Measurements from ENCODE around the gene CLEC2D. TPM values are rescaled to one million over a fixed set of nuclear protein-coding genes. Genes with fewer than 3 reads are reported as not detected.
"Not testable (repeated sequence)": the region's sequence is repeated elsewhere in the genome, so short reads cannot be mapped to it uniquely, and the experiment has no call there.

The CLEC2D gene
- total RNA-seq, 1 donor = 167 TPM

GRCh38 chr12:9674226-9674590 lies 4.7 kb downstream of the CLEC2D start:
- peaks cover 26% of the 10 kb centered on the region for H3K4me1 ChIP-seq (ENCODE audit: insufficient read depth, low read length)
- no peaks in the 10 kb centered on the region for H3K27me3 ChIP-seq (ENCODE audit: insufficient read depth, low read length)
- H3K4me3 ChIP-seq (ENCODE audit: low read length) = peak overlapping the region; percentile 25
- peaks cover 8% of the 10 kb centered on the region for H3K9me3 ChIP-seq (ENCODE audit: low read depth, low read length)

- Histone ChIP-seq H3K4me1 (ENCODE audit: insufficient read depth, low read length) (peaks cover 35% of the 10 kb centered on the region), H3K9me3 (ENCODE audit: low read depth, low read length) (peaks cover 12% of the 10 kb centered on the region)
- H3K27me3 ChIP-seq (ENCODE audit: insufficient read depth, low read length); H3K4me3 ChIP-seq (ENCODE audit: low read length): not testable (repeated sequence)
Observed at GRCh38 chr12:9682508-9682907, 13.0 kb downstream of the CLEC2D start.

GRCh38 chr12:9682949-9683348 lies 13.4 kb downstream of the CLEC2D start:
- not testable (repeated sequence) for H3K4me3 ChIP-seq (ENCODE audit: low read length); H3K27me3 ChIP-seq (ENCODE audit: insufficient read depth, low read length)
- peaks cover 12% of the 10 kb centered on the region for H3K9me3 ChIP-seq (ENCODE audit: low read depth, low read length)
- H3K4me1 ChIP-seq (ENCODE audit: insufficient read depth, low read length) = peaks cover 31% of the 10 kb centered on the region

- H3K4me1 ChIP-seq (ENCODE audit: insufficient read depth, low read length) = peaks cover 28% of the 10 kb centered on the region
- not testable (repeated sequence) for H3K27me3 ChIP-seq (ENCODE audit: insufficient read depth, low read length); H3K4me3 ChIP-seq (ENCODE audit: low read length)
- H3K9me3 ChIP-seq (ENCODE audit: low read depth, low read length) = peaks cover 12% of the 10 kb centered on the region
Observed at GRCh38 chr12:9685366-9685765, 15.9 kb downstream of the CLEC2D start.

GRCh38 chr12:9685915-9686314 lies 16.4 kb downstream of the CLEC2D start:
- Histone ChIP-seq H3K9me3 (ENCODE audit: low read depth, low read length) (peaks cover 12% of the 10 kb centered on the region), H3K4me3 (ENCODE audit: low read length) (no peak overlapping the region), H3K27me3 (ENCODE audit: insufficient read depth, low read length) (no peaks in the 10 kb centered on the region), H3K4me1 (ENCODE audit: insufficient read depth, low read length) (peaks cover 28% of the 10 kb centered on the region)

- H3K4me1 ChIP-seq (ENCODE audit: insufficient read depth, low read length) = peaks cover 28% of the 10 kb centered on the region
- H3K4me3 ChIP-seq (ENCODE audit: low read length) = no peak overlapping the region
- H3K9me3 ChIP-seq (ENCODE audit: low read depth, low read length) = peaks cover 12% of the 10 kb centered on the region
- no peaks in the 10 kb centered on the region for H3K27me3 ChIP-seq (ENCODE audit: insufficient read depth, low read length)
Observed at GRCh38 chr12:9687228-9687627, 17.7 kb downstream of the CLEC2D start.

- no peak overlapping the region for H3K4me3 ChIP-seq (ENCODE audit: low read length)
- no peaks in the 10 kb centered on the region for H3K27me3 ChIP-seq (ENCODE audit: insufficient read depth, low read length)
- peaks cover 8% of the 10 kb centered on the region for H3K4me1 ChIP-seq (ENCODE audit: insufficient read depth, low read length)
- peaks cover 7% of the 10 kb centered on the region for H3K9me3 ChIP-seq (ENCODE audit: low read depth, low read length)
Observed at GRCh38 chr12:9692909-9693308, 23.4 kb downstream of the CLEC2D start.

- Histone ChIP-seq H3K9me3 (ENCODE audit: low read depth, low read length) (peaks cover 7% of the 10 kb centered on the region), H3K27me3 (ENCODE audit: insufficient read depth, low read length) (no peaks in the 10 kb centered on the region), H3K4me3 (ENCODE audit: low read length) (no peak overlapping the region)
Observed at GRCh38 chr12:9694241-9694640, 24.7 kb downstream of the CLEC2D start.

GRCh38 chr12:9695150-9695549 lies 25.6 kb downstream of the CLEC2D start:
- peaks cover 25% of the 10 kb centered on the region for H3K4me1 ChIP-seq (ENCODE audit: insufficient read depth, low read length)
- not testable (repeated sequence) for H3K27me3 ChIP-seq (ENCODE audit: insufficient read depth, low read length); H3K9me3 ChIP-seq (ENCODE audit: low read depth, low read length); H3K4me3 ChIP-seq (ENCODE audit: low read length)

More at GRCh38 chr12:9694241-9694640, 24.7 kb downstream of the CLEC2D start:
- H3K4me1 ChIP-seq (ENCODE audit: insufficient read depth, low read length) = peaks cover 18% of the 10 kb centered on the region

- H3K4me1 ChIP-seq (ENCODE audit: insufficient read depth, low read length) = peaks cover 29% of the 10 kb centered on the region
- H3K9me3 ChIP-seq (ENCODE audit: low read depth, low read length); H3K27me3 ChIP-seq (ENCODE audit: insufficient read depth, low read length); H3K4me3 ChIP-seq (ENCODE audit: low read length): not testable (repeated sequence)
Observed at GRCh38 chr12:9695661-9696060, 26.1 kb downstream of the CLEC2D start.

- H3K9me3 ChIP-seq (ENCODE audit: low read depth, low read length) = no peaks in the 10 kb centered on the region
- H3K27me3 ChIP-seq (ENCODE audit: insufficient read depth, low read length) = no peaks in the 10 kb centered on the region
- no peak overlapping the region for H3K4me3 ChIP-seq (ENCODE audit: low read length)
- peaks cover 43% of the 10 kb centered on the region for H3K4me1 ChIP-seq (ENCODE audit: insufficient read depth, low read length)
Observed at GRCh38 chr12:9697619-9698018, 28.1 kb downstream of the CLEC2D start.

GRCh38 chr12:9698681-9699080 lies 29.2 kb downstream of the CLEC2D start:
- no peak overlapping the region for H3K4me3 ChIP-seq (ENCODE audit: low read length)
- no peaks in the 10 kb centered on the region for H3K27me3 ChIP-seq (ENCODE audit: insufficient read depth, low read length)
- H3K4me1 ChIP-seq (ENCODE audit: insufficient read depth, low read length) = peaks cover 49% of the 10 kb centered on the region
- H3K9me3 ChIP-seq (ENCODE audit: low read depth, low read length) = no peaks in the 10 kb centered on the region

GRCh38 chr12:9699269-9699897 lies 29.9 kb downstream of the CLEC2D start:
- Histone ChIP-seq H3K9me3 (ENCODE audit: low read depth, low read length) (no peaks in the 10 kb centered on the region), H3K4me1 (ENCODE audit: insufficient read depth, low read length) (peaks cover 46% of the 10 kb centered on the region), H3K4me3 (ENCODE audit: low read length) (no peak overlapping the region), H3K27me3 (ENCODE audit: insufficient read depth, low read length) (no peaks in the 10 kb centered on the region)

GRCh38 chr12:9699898-9700605 lies 30.5 kb downstream of the CLEC2D start:
- H3K27me3 ChIP-seq (ENCODE audit: insufficient read depth, low read length) = no peaks in the 10 kb centered on the region
- no peak overlapping the region for H3K4me3 ChIP-seq (ENCODE audit: low read length)
- peaks cover 44% of the 10 kb centered on the region for H3K4me1 ChIP-seq (ENCODE audit: insufficient read depth, low read length)
- H3K9me3 ChIP-seq (ENCODE audit: low read depth, low read length) = no peaks in the 10 kb centered on the region

GRCh38 chr12:9700606-9700956 lies 31.1 kb downstream of the CLEC2D start:
- Histone ChIP-seq H3K9me3 (ENCODE audit: low read depth, low read length) (no peaks in the 10 kb centered on the region), H3K4me3 (ENCODE audit: low read length) (no peak overlapping the region), H3K27me3 (ENCODE audit: insufficient read depth, low read length) (no peaks in the 10 kb centered on the region), H3K4me1 (ENCODE audit: insufficient read depth, low read length) (peaks cover 45% of the 10 kb centered on the region)
